ENCODE results near the gene GPR84. TPM values are rescaled to one million over a fixed set of nuclear protein-coding genes. Genes with fewer than 3 reads are reported as not detected.

Gene GPR84
- total and polyA plus RNA-seq, 12 donors, result 0.15 to 2.9 (median 0.32) TPM; not detected in 7

- 55 to 61% methylated on average over 4 of the region's 4 CpGs for WGBS, 2 donors
- TF ChIP-seq, protein P1, sequence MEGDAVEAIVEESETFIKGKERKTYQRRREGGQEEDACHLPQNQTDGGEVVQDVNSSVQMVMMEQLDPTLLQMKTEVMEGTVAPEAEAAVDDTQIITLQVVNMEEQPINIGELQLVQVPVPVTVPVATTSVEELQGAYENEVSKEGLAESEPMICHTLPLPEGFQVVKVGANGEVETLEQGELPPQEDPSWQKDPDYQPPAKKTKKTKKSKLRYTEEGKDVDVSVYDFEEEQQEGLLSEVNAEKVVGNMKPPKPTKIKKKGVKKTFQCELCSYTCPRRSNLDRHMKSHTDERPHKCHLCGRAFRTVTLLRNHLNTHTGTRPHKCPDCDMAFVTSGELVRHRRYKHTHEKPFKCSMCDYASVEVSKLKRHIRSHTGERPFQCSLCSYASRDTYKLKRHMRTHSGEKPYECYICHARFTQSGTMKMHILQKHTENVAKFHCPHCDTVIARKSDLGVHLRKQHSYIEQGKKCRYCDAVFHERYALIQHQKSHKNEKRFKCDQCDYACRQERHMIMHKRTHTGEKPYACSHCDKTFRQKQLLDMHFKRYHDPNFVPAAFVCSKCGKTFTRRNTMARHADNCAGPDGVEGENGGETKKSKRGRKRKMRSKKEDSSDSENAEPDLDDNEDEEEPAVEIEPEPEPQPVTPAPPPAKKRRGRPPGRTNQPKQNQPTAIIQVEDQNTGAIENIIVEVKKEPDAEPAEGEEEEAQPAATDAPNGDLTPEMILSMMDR (IDR thresholded peaks at IDR 0.05), result peak; percentile 48 to 80 (median 73)
- DNase-seq, result no peak
- intact Hi-C loops (cut with DNase I), result no loop called here
- Histone ChIP-seq H3K4me3 (no peak overlapping the region), H3K9me3 (no peaks in the 10 kb centered on the region), H3K27me3 (no peaks in the 10 kb centered on the region), H3K36me3 (peaks cover 0 to 74% (median 30%) of the 10 kb centered on the region in 9 donors), H3K4me1 (peaks cover 0 to 37% (median 7%) of the 10 kb centered on the region in 9 donors), H3K27ac (no peak overlapping the region)
- ATAC-seq, result peak in 7 of 8 donors; percentile 14 to 53 (median 37)
Observed at GRCh38 chr12:54394281-54394719, 30.0 kb upstream of the GPR84 start.

GRCh38 chr12:54393743-54394142, 29.5 kb upstream of the GPR84 start:
- WGBS, 2 donors, result 81 to 83% methylated on average over 3 of the region's 3 CpGs
- no peak for ATAC-seq
- no peaks in the 10 kb centered on the region for H3K27me3 ChIP-seq
- intact Hi-C loops (cut with DNase I), result no loop called here
- H3K4me3 ChIP-seq, result no peak overlapping the region
- H3K9me3 ChIP-seq, result no peaks in the 10 kb centered on the region
- H3K4me1 ChIP-seq, result peaks cover 0 to 37% (median 7%) of the 10 kb centered on the region in 9 donors
- DNase-seq, result no peak
- TF ChIP-seq, protein P1 (IDR thresholded peaks at IDR 0.05), result no peak
- H3K27ac ChIP-seq, result no peak overlapping the region
- peaks cover 0 to 68% (median 30%) of the 10 kb centered on the region in 9 donors for H3K36me3 ChIP-seq

DNA sequence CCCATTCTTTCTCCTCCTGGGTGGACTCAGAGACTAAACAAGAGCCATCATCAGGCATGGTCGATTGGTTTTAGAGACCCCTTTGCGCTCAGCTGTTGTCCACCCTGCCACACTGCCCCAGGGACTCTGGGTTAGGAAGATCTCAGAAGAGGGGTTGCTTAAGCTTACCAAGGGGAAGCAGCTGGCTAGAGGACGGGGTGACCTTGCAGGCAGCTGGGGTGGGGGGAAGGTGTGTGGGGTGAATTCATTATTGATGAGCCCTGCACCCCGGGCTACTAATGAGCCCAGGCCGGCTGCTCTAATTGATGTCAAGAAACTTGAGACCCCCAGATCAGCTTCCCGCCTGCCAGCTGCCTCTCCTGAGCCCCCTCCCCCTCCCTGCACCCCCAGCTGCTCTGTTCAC, 28.9 kb upstream of the GPR84 start:
- ATAC-seq (no peak), DNase-seq (no peak)
- 79 to 82% methylated on average over 6 of the region's 6 CpGs for whole genome bisulfite sequencing, 2 donors
- H3K27me3 ChIP-seq, result no peaks in the 10 kb centered on the region
- intact Hi-C loops (cut with DNase I), result no loop called here
- no peak overlapping the region for H3K27ac ChIP-seq
- peaks cover 0 to 38% (median 7%) of the 10 kb centered on the region in 9 donors for H3K4me1 ChIP-seq
- TF ChIP-seq, protein P1 (IDR thresholded peaks at IDR 0.05), result no peak
- H3K9me3 ChIP-seq, result no peaks in the 10 kb centered on the region
- no peak overlapping the region for H3K4me3 ChIP-seq
- H3K36me3 ChIP-seq, result peaks cover 0 to 63% (median 27%) of the 10 kb centered on the region in 9 donors

DNA sequence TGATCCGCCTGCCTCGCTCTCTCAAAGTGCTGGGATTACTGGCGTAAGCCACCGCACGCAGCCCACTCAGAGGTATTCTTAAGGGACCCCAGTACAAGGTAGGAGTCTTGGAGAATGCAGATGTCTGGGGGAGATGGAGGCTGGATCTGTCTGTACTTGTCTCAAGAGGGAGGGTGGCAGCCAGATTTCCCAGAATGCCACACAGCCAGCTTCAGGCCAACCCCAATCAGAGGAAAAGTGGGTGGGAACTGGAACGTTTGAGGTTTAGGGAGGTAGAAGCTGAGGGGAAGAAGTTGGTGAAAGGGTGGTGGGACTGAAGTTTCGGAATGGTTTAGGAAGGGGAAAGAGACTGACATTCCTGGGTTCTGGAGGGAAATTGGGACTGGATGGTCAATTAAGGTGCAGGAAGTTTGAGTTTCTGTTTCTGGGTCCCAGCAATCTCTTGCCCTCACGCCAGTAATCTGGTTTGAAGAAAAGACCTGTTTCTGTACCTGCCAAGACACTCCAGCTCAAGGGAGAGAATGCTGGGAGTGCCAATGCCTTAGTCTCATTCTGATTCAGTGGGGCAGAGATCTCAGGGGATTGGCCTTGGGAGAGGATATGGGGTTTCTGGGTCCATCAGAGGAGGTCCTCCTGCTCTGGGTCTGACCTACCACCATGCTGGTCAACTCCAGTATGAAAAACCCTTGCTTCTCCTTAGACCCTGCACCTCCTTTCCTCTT, 28.4 kb upstream of the GPR84 start:
- no peak for DNase-seq
- peaks cover 0 to 40% (median 7%) of the 10 kb centered on the region in 9 donors for H3K4me1 ChIP-seq

More for the DNA sequence above, 28.4 kb upstream of the GPR84 start:
- Histone ChIP-seq H3K27me3 (no peaks in the 10 kb centered on the region), H3K36me3 (peaks cover 0 to 57% (median 21%) of the 10 kb centered on the region in 9 donors), H3K27ac (no peak overlapping the region), H3K4me3 (no peak overlapping the region), H3K9me3 (no peaks in the 10 kb centered on the region)
- WGBS, 2 donors, result 89 to 91% methylated on average over 8 of the region's 8 CpGs
- intact Hi-C loops (cut with DNase I), result no loop called here
- TF ChIP-seq, protein P1 (IDR thresholded peaks at IDR 0.05), result no peak
- no peak for ATAC-seq
